Bronchial epithelial cell (primary cell): Measurements from ENCODE around the gene RDH5. TPM values are rescaled to one million over a fixed set of nuclear protein-coding genes. Genes with fewer than 3 reads are reported as not detected.

ENCODE experiments used
- DNase-seq: peaks from one replicate; pipeline ENCODE4 v3.0.0-alpha.2; 2010; ENCODE audit warnings: low read depth
- FAIRE-seq: peaks from 2 replicates; lab custom pipeline; 2011; peaks lifted over from hg19 to GRCh38; lab: Jason Lieb, UNC
- H3K27me3 ChIP-seq: 2 replicates; pipeline ENCODE4 v1.5.1; 2011; ENCODE audit warnings: low read length; ENCODE audit not compliant: control insufficient read depth, insufficient read depth
- H3K36me3 ChIP-seq: 2 replicates; pipeline ENCODE4 v1.5.1; 2011; ENCODE audit warnings: low read length; ENCODE audit not compliant: control insufficient read depth, insufficient read depth
- H3K4me3 ChIP-seq: 2 replicates; pipeline ENCODE4 v1.5.1; 2011; ENCODE audit warnings: mild to moderate bottlenecking, low read depth, low read length, control low read depth
- total RNA-seq: library from RNA; depleted of rRNA; stranded (reverse); fragments of >200 nt; gene quantifications from 2 replicates; pipeline ENCODE4 v1.2.1, GENCODE V29; 2014
- TF ChIP-seq, protein P1 (sequence below): IDR thresholded peaks from 2 replicates; pipeline ENCODE4 v1.5.1; 2011; ENCODE audit warnings: mild to moderate bottlenecking, moderate library complexity, low read length, control low read depth, inconsistent platforms; ENCODE audit not compliant: insufficient read depth, severe bottlenecking

Gene RDH5
- total RNA-seq, 1 donor from 2014 or later, result 1.1 TPM

- Histone ChIP-seq H3K36me3 (no peaks in the 10 kb centered on the region), H3K4me3 (no peak overlapping the region), H3K27me3 (no peaks in the 10 kb centered on the region)
- DNase-seq (no peak), FAIRE-seq (no peak)
- TF ChIP-seq, protein P1, sequence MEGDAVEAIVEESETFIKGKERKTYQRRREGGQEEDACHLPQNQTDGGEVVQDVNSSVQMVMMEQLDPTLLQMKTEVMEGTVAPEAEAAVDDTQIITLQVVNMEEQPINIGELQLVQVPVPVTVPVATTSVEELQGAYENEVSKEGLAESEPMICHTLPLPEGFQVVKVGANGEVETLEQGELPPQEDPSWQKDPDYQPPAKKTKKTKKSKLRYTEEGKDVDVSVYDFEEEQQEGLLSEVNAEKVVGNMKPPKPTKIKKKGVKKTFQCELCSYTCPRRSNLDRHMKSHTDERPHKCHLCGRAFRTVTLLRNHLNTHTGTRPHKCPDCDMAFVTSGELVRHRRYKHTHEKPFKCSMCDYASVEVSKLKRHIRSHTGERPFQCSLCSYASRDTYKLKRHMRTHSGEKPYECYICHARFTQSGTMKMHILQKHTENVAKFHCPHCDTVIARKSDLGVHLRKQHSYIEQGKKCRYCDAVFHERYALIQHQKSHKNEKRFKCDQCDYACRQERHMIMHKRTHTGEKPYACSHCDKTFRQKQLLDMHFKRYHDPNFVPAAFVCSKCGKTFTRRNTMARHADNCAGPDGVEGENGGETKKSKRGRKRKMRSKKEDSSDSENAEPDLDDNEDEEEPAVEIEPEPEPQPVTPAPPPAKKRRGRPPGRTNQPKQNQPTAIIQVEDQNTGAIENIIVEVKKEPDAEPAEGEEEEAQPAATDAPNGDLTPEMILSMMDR, result no peak
Measured at GRCh38 chr12:55698241-55698955, 21.8 kb upstream of the RDH5 start.

DNA sequence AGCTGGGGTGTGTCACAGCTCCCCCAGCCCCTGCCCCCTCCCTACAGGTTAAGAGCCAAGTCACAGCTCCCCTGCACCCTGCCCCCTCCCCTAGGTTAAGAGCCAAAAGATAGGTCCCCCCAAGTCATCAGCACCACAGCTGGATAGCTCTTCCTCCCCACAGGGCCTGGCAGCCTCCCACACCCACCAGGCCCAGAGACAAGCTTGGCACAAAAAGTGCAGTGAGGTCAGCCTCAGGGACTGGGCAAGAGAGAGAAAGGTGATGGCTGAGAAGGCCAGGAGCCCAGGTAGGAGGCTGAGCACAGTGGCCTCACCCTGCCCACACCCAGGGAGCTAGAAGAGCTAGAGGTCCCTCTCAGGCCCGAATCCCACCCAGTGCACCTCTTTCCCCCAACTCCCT lies 21.2 kb upstream of the RDH5 start:
- Histone ChIP-seq H3K27me3 (no peaks in the 10 kb centered on the region), H3K36me3 (no peaks in the 10 kb centered on the region), H3K4me3 (no peak overlapping the region)
- no peak for FAIRE-seq
- TF ChIP-seq, protein P1, result no peak
- no peak for DNase-seq

- TF ChIP-seq, protein P1, result no peak
- DNase-seq (no peak), FAIRE-seq (no peak)
- Histone ChIP-seq H3K4me3 (no peak overlapping the region), H3K36me3 (no peaks in the 10 kb centered on the region), H3K27me3 (no peaks in the 10 kb centered on the region)
Measured at GRCh38 chr12:55699471-55700055, 20.6 kb upstream of the RDH5 start.

GRCh38 chr12:55700255-55701018 lies 19.8 kb upstream of the RDH5 start:
- DNase-seq, result peak; percentile 35
- Histone ChIP-seq H3K27me3 (no peaks in the 10 kb centered on the region), H3K36me3 (no peaks in the 10 kb centered on the region), H3K4me3 (no peak overlapping the region)
- FAIRE-seq, result peak; percentile 32
- TF ChIP-seq, protein P1, result no peak

DNA sequence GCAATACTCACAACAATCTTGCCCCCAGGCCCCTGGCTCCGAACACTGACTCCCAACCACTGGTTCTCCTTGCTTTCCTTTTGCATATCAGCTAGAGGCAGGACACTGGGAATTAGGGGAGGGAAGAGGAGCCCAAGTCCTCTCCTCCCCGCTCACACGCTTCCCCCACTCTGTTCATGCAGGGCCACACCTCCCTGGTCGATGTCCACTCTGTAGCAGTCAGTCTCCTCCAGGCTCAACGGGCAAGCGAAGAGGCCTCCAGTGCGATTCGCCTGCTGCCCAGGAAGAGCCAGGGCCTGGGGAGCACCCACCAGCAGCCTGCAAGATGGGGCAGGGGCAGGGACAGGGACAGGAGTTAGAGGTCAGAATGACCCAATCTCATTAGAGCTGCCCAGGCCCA lies 17.3 kb upstream of the RDH5 start:
- FAIRE-seq (no peak), DNase-seq (no peak)
- Histone ChIP-seq H3K4me3 (no peak overlapping the region), H3K27me3 (peaks cover 15% of the 10 kb centered on the region), H3K36me3 (no peaks in the 10 kb centered on the region)
- TF ChIP-seq, protein P1, result no peak
